Endometrial microvascular endothelial cells (primary cell): ENCODE data around the gene AGAP5. TPM values are rescaled to one million over a fixed set of nuclear protein-coding genes. Genes with fewer than 3 reads are reported as not detected.
"Not testable (repeated sequence)": the region's sequence is repeated elsewhere in the genome, so short reads cannot be mapped to it uniquely, and the experiment has no call there.

Experiments
- in situ Hi-C: cut with HindIII; loops from 2 replicates; pipeline ENCODE4 v1.10.0; 2017; ENCODE audit warnings: low sequenced_read_pairs, low pct_unique_long_range_greater_than_20kb; ENCODE audit errors: inconsistent ontology term
- total RNA-seq: library from RNA; depleted of rRNA; stranded (reverse); fragments of >200 nt; gene quantifications from one replicate; pipeline ENCODE4 v1.2.3, GENCODE V29; 2015; ENCODE audit errors: inconsistent ontology term

AGAP5 gene
- total RNA-seq, 1 donor from 2014 or later, result 1.0 TPM

DNA sequence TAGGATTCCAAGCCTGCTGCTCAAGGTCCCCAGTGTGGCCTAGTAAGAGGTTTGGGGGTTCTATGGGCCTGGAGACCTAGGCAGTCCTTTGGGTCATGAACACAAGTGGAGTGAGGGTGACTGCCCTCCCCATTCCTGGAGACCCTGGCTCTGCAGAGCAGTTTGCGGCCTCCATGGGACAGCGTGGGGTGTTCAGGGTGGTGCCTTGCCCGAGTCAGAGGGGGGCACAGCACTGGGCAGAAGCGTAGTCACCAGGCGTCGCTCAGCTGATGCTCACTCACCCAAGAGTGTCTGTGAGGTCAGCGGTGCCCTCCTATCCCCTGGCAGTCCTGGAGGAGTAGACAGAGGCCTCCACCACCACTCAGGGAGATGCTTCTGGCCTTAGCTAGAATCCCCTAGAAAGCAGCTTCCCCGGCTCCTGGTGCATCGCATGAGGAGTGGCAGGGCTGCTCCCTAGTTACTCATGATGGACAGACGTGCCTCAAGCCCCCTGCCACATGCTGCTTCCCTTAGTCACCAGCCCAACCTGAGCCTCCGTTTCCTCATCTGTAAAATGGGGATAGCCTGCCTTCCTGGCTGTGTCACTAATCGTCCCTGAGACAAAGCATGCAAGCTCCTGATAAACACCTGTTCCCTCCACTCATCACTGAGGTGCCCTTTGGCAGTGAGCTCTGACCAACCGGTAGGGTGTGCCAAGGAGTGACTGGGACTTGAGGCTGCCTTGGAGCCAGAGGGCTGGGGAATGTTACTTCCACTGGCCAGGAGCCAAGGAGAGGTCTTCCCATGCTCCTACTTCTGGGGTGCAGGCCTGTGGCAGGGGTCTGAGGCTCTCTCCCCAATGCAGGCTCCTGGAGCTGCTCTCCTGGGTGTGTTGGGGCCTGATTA is 33.5 kb downstream of the AGAP5 start:
- in situ Hi-C loops, result not testable (repeated sequence)

- in situ Hi-C loops, result not testable (repeated sequence)
Measured at GRCh38 chr10:73663621-73664020, 34.3 kb downstream of the AGAP5 start.

GRCh38 chr10:73662705-73663104 is 35.2 kb downstream of the AGAP5 start:
- in situ Hi-C loops, result not testable (repeated sequence)

DNA sequence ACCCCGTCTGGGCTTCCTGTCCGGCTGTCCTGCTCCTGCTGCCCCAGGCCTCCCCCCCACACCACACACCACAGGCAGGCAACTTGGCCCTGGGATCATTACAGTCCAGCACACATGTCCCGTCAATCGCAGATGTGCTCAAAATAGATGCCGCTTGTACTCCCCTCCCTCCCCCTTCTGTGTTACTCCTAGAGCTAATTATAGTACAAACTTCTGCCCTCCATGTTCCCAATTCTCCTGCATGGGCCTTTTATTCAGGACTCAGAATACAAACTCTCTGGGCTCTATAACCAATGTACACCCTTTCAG is 42.0 kb downstream of the AGAP5 start, which contains the start of gene SYNPO2L:
Gene SYNPO2L, minus strand, starts transcription at position 40 of the 309 bp plus-strand sequence. CDS start 107 bp downstream, outside the sequence.
- in situ Hi-C loops, result no loop called here

- in situ Hi-C loops, result no loop called here
Measured at GRCh38 chr10:73655257-73655989, 42.5 kb downstream of the AGAP5 start.

DNA sequence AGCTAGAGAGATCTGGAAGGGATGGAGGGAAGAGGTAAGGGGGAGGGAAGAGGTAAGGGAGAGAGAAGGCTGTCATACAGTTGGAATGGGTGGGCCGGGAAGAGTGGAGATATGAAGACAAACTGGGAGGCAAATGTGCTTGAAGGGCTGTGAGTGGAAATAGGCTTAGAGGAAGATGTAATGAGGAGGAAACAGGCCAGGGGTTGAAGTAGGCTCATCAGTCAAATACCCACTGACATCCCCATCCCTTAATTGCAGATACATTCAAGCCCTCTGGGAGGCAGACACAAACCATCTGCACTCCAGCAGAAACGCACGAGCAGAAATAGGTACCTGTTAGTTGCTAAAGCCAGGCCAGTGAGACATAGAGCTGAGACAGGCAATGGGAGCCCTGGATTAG is 44.2 kb downstream of the AGAP5 start:
- in situ Hi-C loops, result no loop called here

- in situ Hi-C loops, result no loop called here
Measured at GRCh38 chr10:73653195-73653594, 44.7 kb downstream of the AGAP5 start.

GRCh38 chr10:73650537-73651331 is 47.2 kb downstream of the AGAP5 start:
- in situ Hi-C loops, result no loop called here

GRCh38 chr10:73649876-73650536 is 47.9 kb downstream of the AGAP5 start:
- in situ Hi-C loops, result no loop called here

DNA sequence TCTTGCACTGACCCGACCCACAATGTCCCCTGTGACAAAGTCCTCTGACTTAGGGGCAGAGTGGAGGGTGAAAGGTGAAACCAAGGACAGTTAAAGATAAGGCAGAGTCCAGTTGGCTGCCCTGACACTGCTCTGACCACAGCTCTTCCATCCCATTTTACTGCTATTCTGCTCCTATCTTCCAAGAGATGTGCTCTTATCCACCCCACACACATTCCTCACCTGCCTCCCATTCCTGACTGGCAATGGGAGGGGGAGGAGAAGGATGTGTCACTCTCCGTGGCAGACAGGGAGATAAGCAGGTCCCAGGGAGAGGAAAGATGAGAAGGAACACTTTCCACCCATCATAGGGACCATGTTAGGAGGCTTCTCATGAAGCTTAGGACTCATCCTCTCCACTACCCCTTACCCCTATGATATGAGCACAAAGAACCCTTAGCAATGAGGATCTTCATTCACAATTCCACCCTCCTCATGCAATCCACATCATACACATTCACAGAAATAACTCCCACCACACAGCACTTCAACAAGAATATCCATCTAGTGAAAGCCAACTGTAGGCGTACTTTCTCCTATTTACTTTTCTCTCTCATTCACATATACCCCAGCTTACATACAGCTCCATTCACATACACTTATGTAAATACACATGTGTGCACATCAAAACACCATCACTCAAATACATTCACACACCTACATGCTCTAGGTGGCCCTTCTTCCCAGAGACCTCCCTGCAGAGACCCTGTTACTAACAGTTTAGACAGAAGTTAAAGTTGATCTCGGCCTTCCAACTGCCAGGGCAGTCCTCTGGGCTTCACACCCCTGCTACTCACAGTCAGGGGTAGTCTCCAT is 48.7 kb downstream of the AGAP5 start:
- in situ Hi-C loops, result no loop called here

- in situ Hi-C loops, result no loop called here
Measured at GRCh38 chr10:73647875-73648651, 49.8 kb downstream of the AGAP5 start.

GRCh38 chr10:73647211-73647874 is 50.6 kb downstream of the AGAP5 start:
- in situ Hi-C loops, result no loop called here

DNA sequence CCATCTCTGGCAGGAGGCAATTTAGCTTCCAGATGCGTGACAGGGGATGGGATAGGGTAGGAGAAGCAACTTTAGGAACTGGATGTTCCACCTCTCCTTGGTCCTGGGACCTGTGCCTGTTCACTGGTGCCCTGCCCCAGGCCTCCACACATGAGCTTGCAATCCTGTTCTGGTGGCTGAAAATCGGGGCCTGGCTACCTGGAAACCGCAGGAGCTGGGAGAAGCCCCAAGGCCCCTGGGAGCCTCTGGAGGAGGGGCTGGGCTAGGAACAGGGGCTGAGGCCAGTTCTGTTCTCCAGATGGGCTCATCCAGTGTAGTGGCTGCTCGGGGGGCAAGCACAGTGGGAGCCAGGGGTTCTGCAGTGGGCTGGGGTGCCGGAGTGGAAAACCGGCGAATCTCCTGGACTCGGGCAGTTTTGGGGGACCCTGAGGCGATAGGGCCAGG is 51.3 kb downstream of the AGAP5 start:
- in situ Hi-C loops, result no loop called here

GRCh38 chr10:73645251-73645650 is 52.7 kb downstream of the AGAP5 start:
- in situ Hi-C loops, result no loop called here

DNA sequence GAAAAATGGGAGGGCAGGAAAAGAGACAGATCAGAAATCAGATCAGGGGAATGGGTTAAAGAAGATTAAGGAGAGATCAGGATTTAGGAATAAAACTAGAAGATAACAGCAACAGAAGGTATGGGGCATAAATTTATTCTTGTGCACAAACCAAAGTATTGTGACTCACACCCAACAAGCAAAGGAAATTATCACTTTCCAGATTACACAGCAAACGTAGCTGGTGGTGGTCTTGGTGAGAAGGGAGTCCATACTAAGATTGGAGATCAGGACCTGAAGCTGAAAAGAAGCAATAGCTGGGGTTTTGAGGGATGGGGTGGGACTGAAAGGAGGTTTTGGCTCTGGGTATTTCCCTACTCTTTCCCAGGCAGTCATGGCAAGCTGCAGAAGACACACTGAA is 53.1 kb downstream of the AGAP5 start:
- in situ Hi-C loops, result no loop called here

DNA sequence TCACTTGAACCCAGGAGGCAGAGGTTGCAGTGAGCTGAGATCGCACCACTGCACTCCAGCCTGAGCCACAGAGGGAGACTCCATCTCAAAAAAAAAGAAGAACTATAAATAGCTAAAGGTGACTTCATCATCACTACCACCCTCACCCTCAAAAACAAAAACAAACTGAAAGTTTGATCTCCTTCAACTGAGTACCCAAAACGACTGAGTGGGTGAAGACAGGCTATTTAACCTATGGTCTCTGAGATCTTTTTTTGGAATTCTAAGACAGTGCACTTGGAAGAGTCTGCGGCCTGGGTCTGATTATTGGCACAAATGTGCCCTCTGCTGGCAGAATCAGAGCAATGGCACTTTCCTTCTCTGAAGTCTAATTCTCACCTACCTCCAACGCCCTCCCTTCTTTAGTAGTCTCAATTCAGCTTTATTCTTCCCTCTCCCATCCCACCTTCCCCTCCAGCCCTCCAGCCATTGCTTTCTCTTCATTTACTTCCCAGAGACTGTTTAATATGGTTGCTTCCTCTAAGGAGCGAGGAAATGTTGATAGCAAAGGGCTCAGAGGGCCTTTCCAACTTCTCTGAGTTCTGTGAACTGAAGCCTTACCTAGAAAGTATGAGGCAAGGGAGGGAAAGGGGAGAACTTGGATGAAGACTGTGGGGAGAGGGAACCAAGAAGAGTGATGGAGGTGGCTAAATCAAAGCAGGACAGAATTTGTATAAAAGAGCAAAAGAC is 53.7 kb downstream of the AGAP5 start:
- in situ Hi-C loops, result no loop called here
